Subcutaneous adipose tissue (tissue), 4 donors: Measurements from ENCODE around the gene PPP1R16B. TPM values are rescaled to one million over a fixed set of nuclear protein-coding genes. Genes with fewer than 3 reads are reported as not detected.

ENCODE experiments used
- total RNA-seq, 4 donors: library from RNA; depleted of rRNA; stranded (reverse); fragments of >200 nt; gene quantifications; one replicate each; pipeline ENCODE4 v1.1.0, GENCODE V29; 2016
- TF ChIP-seq, protein P1 (sequence below): fragments of 450-650 bp; IDR thresholded peaks from one replicate; pipeline ENCODE4 v1.5.1; 2016; ENCODE audit warnings: low read depth, mild to moderate bottlenecking, control low read depth, antibody characterized with exemption, moderate library complexity

PPP1R16B gene
- total RNA-seq, 4 donors from 2014 or later = 3.1 to 37.3 (median 4.9) TPM

DNA sequence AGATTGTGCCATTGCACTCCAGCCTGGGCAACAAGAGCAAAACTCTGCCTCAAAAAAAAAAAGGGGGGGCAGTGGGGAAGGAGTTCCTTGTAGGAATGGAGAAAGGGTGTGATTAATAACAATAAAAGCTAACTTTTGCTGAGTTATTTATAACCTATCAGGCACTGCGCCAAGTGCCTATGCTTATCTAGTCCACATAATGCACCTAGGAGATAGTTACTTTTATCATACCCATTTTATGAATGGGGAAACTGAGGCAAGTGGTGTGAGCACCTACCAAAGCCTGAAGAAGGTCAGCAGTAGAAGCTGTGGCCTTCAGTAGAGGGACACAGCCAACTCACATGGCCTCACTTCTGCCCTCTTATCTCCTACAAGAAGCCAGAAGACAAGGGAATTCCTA is 13.6 kb upstream of the PPP1R16B start:
- TF ChIP-seq, protein P1, sequence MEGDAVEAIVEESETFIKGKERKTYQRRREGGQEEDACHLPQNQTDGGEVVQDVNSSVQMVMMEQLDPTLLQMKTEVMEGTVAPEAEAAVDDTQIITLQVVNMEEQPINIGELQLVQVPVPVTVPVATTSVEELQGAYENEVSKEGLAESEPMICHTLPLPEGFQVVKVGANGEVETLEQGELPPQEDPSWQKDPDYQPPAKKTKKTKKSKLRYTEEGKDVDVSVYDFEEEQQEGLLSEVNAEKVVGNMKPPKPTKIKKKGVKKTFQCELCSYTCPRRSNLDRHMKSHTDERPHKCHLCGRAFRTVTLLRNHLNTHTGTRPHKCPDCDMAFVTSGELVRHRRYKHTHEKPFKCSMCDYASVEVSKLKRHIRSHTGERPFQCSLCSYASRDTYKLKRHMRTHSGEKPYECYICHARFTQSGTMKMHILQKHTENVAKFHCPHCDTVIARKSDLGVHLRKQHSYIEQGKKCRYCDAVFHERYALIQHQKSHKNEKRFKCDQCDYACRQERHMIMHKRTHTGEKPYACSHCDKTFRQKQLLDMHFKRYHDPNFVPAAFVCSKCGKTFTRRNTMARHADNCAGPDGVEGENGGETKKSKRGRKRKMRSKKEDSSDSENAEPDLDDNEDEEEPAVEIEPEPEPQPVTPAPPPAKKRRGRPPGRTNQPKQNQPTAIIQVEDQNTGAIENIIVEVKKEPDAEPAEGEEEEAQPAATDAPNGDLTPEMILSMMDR = no peak

DNA sequence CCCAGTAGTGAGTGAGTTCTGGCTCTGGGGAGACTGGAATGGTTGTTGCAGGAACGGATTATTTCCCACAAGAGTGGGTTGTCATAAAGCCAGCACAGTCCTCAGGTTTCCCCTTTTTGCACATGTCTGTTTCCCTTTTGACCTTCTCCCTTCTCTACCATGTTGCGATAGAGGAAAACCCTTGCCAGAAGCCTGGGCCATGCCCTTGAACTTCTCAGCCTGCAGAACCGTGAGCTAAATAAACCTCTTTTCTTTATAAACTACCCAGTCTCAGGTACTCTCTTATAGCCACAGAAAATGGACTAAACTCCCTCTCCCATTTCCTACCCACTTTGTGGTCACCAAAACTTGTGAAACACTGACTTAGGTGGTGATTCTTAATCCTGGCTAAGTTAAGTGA is 7.2 kb upstream of the PPP1R16B start:
- TF ChIP-seq, protein P1 = no peak

DNA sequence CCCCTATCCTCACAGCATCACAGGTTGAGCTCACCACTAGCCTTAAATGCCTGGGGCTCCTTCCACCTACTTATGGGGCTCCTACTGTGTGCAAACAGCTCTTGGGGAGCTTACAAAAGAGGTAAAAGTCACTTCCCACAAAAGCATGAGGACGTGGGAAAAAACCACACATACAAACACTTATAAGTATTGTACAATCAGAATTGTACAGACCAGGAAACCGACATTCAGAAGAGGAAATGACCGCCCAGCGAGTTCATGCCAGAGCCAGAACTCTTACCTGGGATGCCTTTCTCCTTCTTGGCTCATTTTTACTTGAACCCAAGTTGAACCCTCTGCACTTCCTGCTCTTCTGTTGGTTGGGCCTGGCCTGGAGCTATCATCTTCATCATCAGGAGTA is 6.3 kb upstream of the PPP1R16B start:
- TF ChIP-seq, protein P1 = no peak

DNA sequence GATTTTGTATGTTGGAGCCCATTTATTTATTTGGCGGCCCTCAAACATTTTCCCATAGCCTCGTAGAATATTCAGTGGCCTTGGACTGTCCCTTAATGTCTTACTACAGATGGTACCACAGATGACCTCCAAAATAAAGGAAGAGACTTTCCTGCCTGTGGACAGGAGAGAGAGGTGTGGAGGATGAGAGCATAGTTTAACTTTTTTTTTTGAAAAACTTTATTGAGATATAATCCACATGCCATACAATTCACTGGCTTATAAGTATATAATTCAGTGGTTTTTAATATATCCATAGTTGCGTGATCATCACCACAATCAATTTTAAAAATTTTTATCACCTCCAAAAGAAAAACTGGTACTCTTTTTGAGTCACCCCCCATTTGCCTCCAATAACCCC is 4.6 kb upstream of the PPP1R16B start:
- TF ChIP-seq, protein P1 = no peak

- TF ChIP-seq, protein P1 = no peak
Measured at GRCh38 chr20:38804221-38804620, 1.3 kb upstream of the PPP1R16B start.

GRCh38 chr20:38804682-38805501 is 605 bp upstream of the PPP1R16B start:
- TF ChIP-seq, protein P1 = no peak

DNA sequence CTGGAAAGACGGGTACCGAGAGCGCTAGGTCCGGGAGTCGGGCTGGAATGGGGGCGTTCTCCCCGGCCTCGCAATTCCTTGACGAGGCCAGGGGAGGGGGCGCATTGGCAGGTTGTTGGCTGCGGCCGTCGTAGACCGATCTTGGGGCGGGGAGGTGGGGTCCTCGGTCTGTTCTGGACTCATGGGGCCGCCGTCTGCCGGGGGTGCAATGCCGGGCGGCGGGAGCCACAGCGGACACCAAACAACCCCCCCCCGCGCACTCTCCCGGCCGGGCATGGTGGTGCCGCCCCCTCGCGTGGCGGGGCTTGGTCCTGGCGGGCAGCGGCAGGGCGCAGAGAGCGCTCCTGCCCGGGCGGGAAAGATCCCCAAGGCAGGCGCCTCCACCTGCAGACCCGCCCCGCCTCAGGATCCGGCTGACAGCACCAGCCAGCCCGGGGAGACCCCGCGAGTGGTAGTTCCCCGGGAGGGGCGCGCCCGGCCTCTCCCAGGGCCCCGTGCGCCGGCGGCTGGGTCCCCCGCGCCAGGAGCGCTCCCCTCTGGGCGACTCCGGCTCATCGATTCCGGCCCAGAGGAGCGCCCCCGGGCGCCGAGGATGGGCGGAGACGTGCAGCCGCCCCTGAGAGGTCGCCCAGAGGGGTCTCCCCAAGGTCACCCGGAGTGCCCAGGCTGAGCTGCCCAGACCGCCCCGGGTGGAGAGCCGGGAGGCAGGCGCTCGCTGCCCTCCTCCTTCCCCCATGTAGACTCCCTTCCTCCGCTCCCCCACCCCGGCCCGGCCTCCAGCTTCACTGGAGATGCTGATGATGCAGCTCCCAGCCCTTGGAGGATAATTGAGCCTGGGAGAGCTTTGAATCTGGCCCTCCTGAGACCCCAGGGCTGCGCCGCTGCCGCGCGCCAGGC is 709 bp downstream of the PPP1R16B start:
- TF ChIP-seq, protein P1 = no peak
